GM12875 (cell line): Measurements from ENCODE around the gene ANKRD13D.

Source experiments
- H3K4me3 ChIP-seq: one replicate; pipeline ENCODE4 v1.5.1; 2011; ENCODE audit warnings: low read depth, low read length, control low read depth
- CTCF ChIP-seq: IDR thresholded peaks from 2 replicates; pipeline ENCODE4 v1.5.1; 2011; ENCODE audit warnings: low read depth, mild to moderate bottlenecking, control low read depth, inconsistent platforms, low read length, moderate library complexity, borderline replicate concordance; ENCODE audit not compliant: insufficient read depth

ANKRD13D gene

DNA sequence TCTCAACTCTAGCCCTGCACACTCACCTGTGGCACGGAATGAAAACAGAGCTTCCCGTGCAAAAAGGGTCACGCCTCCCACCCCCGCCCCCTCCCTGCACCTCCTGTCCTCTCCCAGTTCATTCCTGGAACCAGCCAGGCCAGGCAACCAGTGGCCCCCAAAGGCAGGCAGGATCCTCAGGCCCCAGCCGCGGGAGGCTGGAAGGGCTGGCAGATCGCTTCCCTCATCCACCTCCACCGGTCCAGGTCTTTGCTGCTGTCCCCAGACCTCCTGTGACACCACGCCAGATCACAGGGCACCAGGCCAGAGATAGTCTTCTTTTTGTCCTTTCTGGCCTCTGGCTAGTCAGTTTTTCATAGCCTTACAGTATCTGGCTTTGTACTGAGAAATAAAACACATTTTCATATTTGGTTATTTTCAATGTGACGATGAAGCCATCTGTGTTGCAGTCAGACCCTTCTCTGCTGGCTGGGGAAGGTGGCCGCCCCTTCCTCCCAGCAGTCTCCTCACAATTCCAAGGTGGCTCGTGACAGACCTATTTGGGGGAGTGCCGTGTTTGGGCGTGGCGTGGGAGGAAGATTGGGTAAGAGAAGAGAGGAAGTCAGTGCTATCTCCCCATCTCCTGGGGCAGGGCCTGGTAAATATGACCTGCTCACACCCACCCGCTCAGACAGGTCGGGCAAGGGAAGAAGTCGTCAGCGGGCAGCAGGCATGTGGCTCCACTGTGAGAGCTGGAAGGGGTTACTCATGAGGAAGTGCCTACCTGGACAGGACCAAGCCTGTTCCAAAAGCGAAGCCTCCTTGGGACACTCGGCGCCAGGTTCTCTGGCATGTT is 23.3 kb downstream of the ANKRD13D start:
- no peak for TF ChIP-seq CTCF
- no peak overlapping the region for H3K4me3 ChIP-seq

GRCh38 chr11:67313125-67313890 is 24.2 kb downstream of the ANKRD13D start:
- no peak for TF ChIP-seq CTCF
- H3K4me3 ChIP-seq: no peak overlapping the region

DNA sequence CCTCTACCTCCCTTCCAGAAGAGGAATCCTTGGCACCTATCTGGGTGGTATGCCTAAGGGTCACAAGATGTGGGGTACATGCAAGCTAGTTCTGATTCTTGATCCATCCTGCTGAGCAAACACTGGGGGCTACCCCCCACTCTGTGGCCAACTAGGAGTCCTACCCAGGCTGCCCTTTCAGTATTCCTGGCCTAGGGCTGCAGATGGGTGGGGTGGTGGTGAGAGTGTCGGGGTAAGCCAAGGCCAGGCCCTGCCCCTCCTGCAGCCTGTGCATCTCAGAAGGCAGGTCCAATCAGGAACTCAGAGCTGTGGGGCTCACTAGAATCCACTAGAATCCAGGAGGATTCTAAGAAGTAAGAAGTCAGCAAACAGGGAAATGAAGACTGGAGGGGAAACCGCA is 25.1 kb downstream of the ANKRD13D start:
- TF ChIP-seq CTCF: no peak
- no peak overlapping the region for H3K4me3 ChIP-seq

- TF ChIP-seq CTCF: no peak
- no peak overlapping the region for H3K4me3 ChIP-seq
These were observed 26.3 kb downstream of the ANKRD13D start for GRCh38 chr11:67315325-67315909.

DNA sequence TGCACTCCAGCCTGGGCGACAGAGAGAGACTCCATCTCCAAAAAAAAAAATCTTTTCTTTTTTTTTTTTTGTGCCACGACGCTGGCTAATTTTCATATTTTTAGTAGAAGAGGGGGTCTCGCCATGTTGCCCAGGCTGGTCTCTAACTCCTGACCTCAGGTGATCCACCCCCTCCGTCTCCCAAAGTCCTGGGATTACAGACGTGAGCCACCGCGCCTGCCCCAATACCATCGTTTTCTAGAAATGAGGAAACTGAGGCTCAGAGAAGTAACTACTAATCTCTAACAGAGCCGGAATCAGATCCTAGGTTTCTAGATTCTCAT is 27.7 kb downstream of the ANKRD13D start:
- no peak for TF ChIP-seq CTCF
- H3K4me3 ChIP-seq: peak overlapping the region; percentile 79

DNA sequence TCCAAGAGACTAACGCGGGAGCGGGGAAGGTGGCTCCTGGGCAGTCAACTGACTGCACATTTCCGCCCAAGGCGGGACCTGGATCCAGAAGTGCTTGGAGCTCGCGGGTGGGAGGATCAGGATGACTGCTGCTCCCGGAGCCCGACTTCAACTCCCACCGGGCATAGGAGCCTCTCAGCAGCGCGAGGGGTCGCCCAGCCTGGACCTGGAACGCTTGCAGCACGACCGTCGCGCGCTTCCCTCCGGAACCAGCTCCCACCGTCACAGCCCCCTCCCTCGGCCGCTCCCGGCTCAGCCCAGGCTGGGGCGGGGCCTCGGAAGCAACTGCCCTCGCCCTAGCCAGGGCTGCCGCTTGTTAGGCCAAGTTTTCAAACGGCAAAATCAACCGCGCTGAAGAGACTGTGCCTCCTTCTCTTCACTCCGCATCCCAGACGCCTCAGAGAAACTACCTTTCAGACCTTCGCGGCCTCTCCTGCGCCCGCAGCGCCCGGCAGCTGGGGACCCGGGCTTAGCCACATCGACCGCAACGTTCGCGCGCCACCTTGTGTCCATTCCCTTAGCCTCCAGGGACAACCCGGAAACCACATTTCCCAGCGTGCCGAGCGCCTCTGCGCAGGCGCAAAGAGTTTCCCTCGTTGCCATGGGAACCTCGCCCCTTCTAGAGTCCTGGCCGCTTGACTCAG is 28.2 kb downstream of the ANKRD13D start:
- H3K4me3 ChIP-seq: peak overlapping the region; percentile 79
- peak; percentile 85 for TF ChIP-seq CTCF
